Natural killer cell treated with Interleukin-12 subunit alpha and Interleukin-12 subunit beta and Interleukin-15 and Interleukin-18, amount 100 ng/mL, for 72 hours (primary cell): Measurements from ENCODE around the gene TRIO. TPM values are rescaled to one million over a fixed set of nuclear protein-coding genes. Genes with fewer than 3 reads are reported as not detected.

ENCODE experiments used
- ATAC-seq, 2 donors: fragments of 150-1000 bp; cut with Tn5 transposase in 1 of 2; sonication (Bioruptor Pico), chemical (Tn5 transposase) in 1 of 2; 2 replicates each; pipeline ENCODE4 v1.10.0; 2021
- DNase-seq: peaks from one replicate; pipeline ENCODE4 v3.0.0; 2022; ENCODE audit warnings: low spot score
- H3K27ac Mint-ChIP-seq, 2 donors: 1 replicate in 1 of 2; 2 replicates in 1 of 2; pipeline ENCODE4 v1.8.0; 2022; ENCODE audit warnings: mixed read lengths in 2 of 2, mild to moderate bottlenecking in 1 of 2, moderate library complexity in 1 of 2
- H3K27me3 Mint-ChIP-seq, 2 donors: 1 replicate in 1 of 2; 2 replicates in 1 of 2; pipeline ENCODE4 v1.8.0; 2022; ENCODE audit warnings: mixed read lengths in 2 of 2
- H3K36me3 Mint-ChIP-seq: one replicate; pipeline ENCODE4 v1.8.0; 2022; ENCODE audit warnings: mixed read lengths
- H3K4me1 Mint-ChIP-seq, 2 donors: 1 replicate in 1 of 2; 2 replicates in 1 of 2; pipeline ENCODE4 v1.8.0; 2022; ENCODE audit warnings: low read depth in 2 of 2, mixed read lengths in 2 of 2, mild to moderate bottlenecking in 1 of 2
- H3K4me3 Mint-ChIP-seq: one replicate; pipeline ENCODE4 v1.8.0; 2022; ENCODE audit warnings: mixed read lengths
- H3K9me3 Mint-ChIP-seq: 2 replicates; pipeline ENCODE4 v1.8.0; 2022; ENCODE audit warnings: mixed read lengths
- total RNA-seq, 2 donors: library from RNA; stranded (reverse); gene quantifications; one replicate each; pipeline ENCODE4 v1.2.3, GENCODE V29; 2022

The TRIO gene
- total RNA-seq, 2 donors from 2014 or later = 40.1 to 70.3 TPM

- peaks cover 16% of the 10 kb centered on the region for H3K36me3 Mint-ChIP-seq
- no peak overlapping the region for H3K27ac Mint-ChIP-seq
- H3K4me1 Mint-ChIP-seq = peaks cover 0 to 3% of the 10 kb centered on the region in 2 donors
- no peak overlapping the region for H3K4me3 Mint-ChIP-seq
- H3K27me3 Mint-ChIP-seq = no peaks in the 10 kb centered on the region
- DNase-seq (no peak), ATAC-seq (no peak)
- H3K9me3 Mint-ChIP-seq = peaks cover 4% of the 10 kb centered on the region
These were observed 343.3 kb downstream of the TRIO start for GRCh38 chr5:14486486-14486885.

GRCh38 chr5:14486996-14487896, 344.1 kb downstream of the TRIO start:
- Mint-ChIP-seq H3K4me1 (peaks cover 0 to 3% of the 10 kb centered on the region in 2 donors), H3K4me3 (no peak overlapping the region), H3K36me3 (peaks cover 16% of the 10 kb centered on the region), H3K9me3 (peaks cover 4% of the 10 kb centered on the region), H3K27ac (no peak overlapping the region), H3K27me3 (no peaks in the 10 kb centered on the region)
- no peak for ATAC-seq
- no peak for DNase-seq

- no peak for ATAC-seq
- Mint-ChIP-seq H3K36me3 (peaks cover 16% of the 10 kb centered on the region), H3K27ac (no peak overlapping the region), H3K4me3 (no peak overlapping the region), H3K4me1 (peaks cover 0 to 3% of the 10 kb centered on the region in 2 donors), H3K27me3 (no peaks in the 10 kb centered on the region), H3K9me3 (peaks cover 4% of the 10 kb centered on the region)
- DNase-seq = no peak
These were observed 344.9 kb downstream of the TRIO start for GRCh38 chr5:14487897-14488570.

- Mint-ChIP-seq H3K4me3 (no peak overlapping the region), H3K4me1 (peaks cover 0 to 3% of the 10 kb centered on the region in 2 donors), H3K36me3 (peaks cover 16% of the 10 kb centered on the region), H3K27ac (no peak overlapping the region), H3K27me3 (no peaks in the 10 kb centered on the region), H3K9me3 (peaks cover 4% of the 10 kb centered on the region)
- no peak for DNase-seq
- no peak for ATAC-seq
These were observed 345.6 kb downstream of the TRIO start for GRCh38 chr5:14488709-14489108.

- Mint-ChIP-seq H3K27ac (no peak overlapping the region), H3K4me3 (no peak overlapping the region), H3K27me3 (no peaks in the 10 kb centered on the region), H3K4me1 (peaks cover 0 to 3% of the 10 kb centered on the region in 2 donors), H3K36me3 (peaks cover 16% of the 10 kb centered on the region), H3K9me3 (peaks cover 4% of the 10 kb centered on the region)
- ATAC-seq (no peak), DNase-seq (no peak)
These were observed 346.5 kb downstream of the TRIO start for GRCh38 chr5:14489643-14490042.

- Mint-ChIP-seq H3K27ac (no peak overlapping the region), H3K4me1 (peaks cover 0 to 3% of the 10 kb centered on the region in 2 donors), H3K36me3 (peaks cover 12% of the 10 kb centered on the region), H3K27me3 (no peaks in the 10 kb centered on the region), H3K4me3 (no peak overlapping the region), H3K9me3 (peaks cover 4% of the 10 kb centered on the region)
- DNase-seq = no peak
- ATAC-seq = no peak
These were observed 347.2 kb downstream of the TRIO start for GRCh38 chr5:14490309-14490711.

GRCh38 chr5:14491015-14491915, 348.1 kb downstream of the TRIO start:
- Mint-ChIP-seq H3K4me3 (no peak overlapping the region), H3K27me3 (no peaks in the 10 kb centered on the region), H3K27ac (no peak overlapping the region), H3K4me1 (peaks cover 0 to 3% of the 10 kb centered on the region in 2 donors), H3K36me3 (peaks cover 10% of the 10 kb centered on the region), H3K9me3 (peaks cover 4% of the 10 kb centered on the region)
- ATAC-seq = no peak
- DNase-seq = no peak

GRCh38 chr5:14492331-14492964, 349.3 kb downstream of the TRIO start:
- DNase-seq = no peak
- Mint-ChIP-seq H3K4me3 (no peak overlapping the region), H3K27ac (no peak overlapping the region), H3K36me3 (peaks cover 10% of the 10 kb centered on the region), H3K9me3 (peaks cover 4% of the 10 kb centered on the region), H3K27me3 (no peaks in the 10 kb centered on the region), H3K4me1 (peaks cover 0 to 3% of the 10 kb centered on the region in 2 donors)
- no peak for ATAC-seq

- Mint-ChIP-seq H3K36me3 (no peaks in the 10 kb centered on the region), H3K9me3 (no peaks in the 10 kb centered on the region), H3K4me1 (no peaks in the 10 kb centered on the region), H3K27me3 (no peaks in the 10 kb centered on the region), H3K4me3 (no peak overlapping the region), H3K27ac (no peak overlapping the region)
- DNase-seq (no peak), ATAC-seq (no peak)
These were observed 352.2 kb downstream of the TRIO start for GRCh38 chr5:14495301-14495700.

GRCh38 chr5:14497311-14497710, 354.2 kb downstream of the TRIO start:
- Mint-ChIP-seq H3K36me3 (no peaks in the 10 kb centered on the region), H3K4me1 (no peaks in the 10 kb centered on the region), H3K27ac (no peak overlapping the region), H3K4me3 (no peak overlapping the region), H3K9me3 (no peaks in the 10 kb centered on the region), H3K27me3 (no peaks in the 10 kb centered on the region)
- no peak for ATAC-seq
- no peak for DNase-seq

GRCh38 chr5:14501353-14502293, 358.5 kb downstream of the TRIO start:
- Mint-ChIP-seq H3K9me3 (no peaks in the 10 kb centered on the region), H3K27me3 (no peaks in the 10 kb centered on the region), H3K36me3 (no peaks in the 10 kb centered on the region), H3K27ac (no peak overlapping the region), H3K4me1 (no peaks in the 10 kb centered on the region), H3K4me3 (no peak overlapping the region)
- no peak for DNase-seq
- no peak for ATAC-seq

GRCh38 chr5:14502294-14502690, 359.1 kb downstream of the TRIO start:
- no peak for ATAC-seq
- no peak overlapping the region for H3K4me3 Mint-ChIP-seq

More at GRCh38 chr5:14502294-14502690, 359.1 kb downstream of the TRIO start:
- Mint-ChIP-seq H3K4me1 (no peaks in the 10 kb centered on the region), H3K27ac (no peak overlapping the region), H3K27me3 (no peaks in the 10 kb centered on the region), H3K9me3 (no peaks in the 10 kb centered on the region), H3K36me3 (no peaks in the 10 kb centered on the region)
- DNase-seq = no peak
